Neuronal stem cell (in vitro differentiated cells): ENCODE data around the gene KCNQ1.

ENCODE experiments used
- DNase-seq: peaks from one replicate; pipeline ENCODE4 v3.0.0-alpha.2; 2013; ENCODE audit warnings: low spot score
- H2AFZ ChIP-seq: one replicate; pipeline ENCODE4 v1.6.1; 2013; ENCODE audit warnings: mild to moderate bottlenecking, low read length, inconsistent platforms
- H2AK5ac ChIP-seq: 2 replicates; pipeline ENCODE4 v1.6.1; 2013; ENCODE audit warnings: low read depth, mild to moderate bottlenecking, inconsistent platforms, low read length, moderate library complexity, mixed read lengths
- H2BK120ac ChIP-seq: 2 replicates; pipeline ENCODE4 v1.6.1; 2013; ENCODE audit warnings: low read depth, mild to moderate bottlenecking, inconsistent platforms, low read length, moderate library complexity, mixed read lengths
- H2BK12ac ChIP-seq: one replicate; pipeline ENCODE4 v1.6.1; 2013; ENCODE audit warnings: low read length, inconsistent platforms
- H2BK15ac ChIP-seq: 2 replicates; pipeline ENCODE4 v1.6.1; 2013; ENCODE audit warnings: mild to moderate bottlenecking, low read length, inconsistent platforms, mixed read lengths
- H2BK5ac ChIP-seq: one replicate; pipeline ENCODE4 v1.6.1; 2013; ENCODE audit warnings: inconsistent platforms, mild to moderate bottlenecking, low read length, moderate library complexity
- H3K14ac ChIP-seq: one replicate; pipeline ENCODE4 v1.6.1; 2013; ENCODE audit warnings: low read length, inconsistent platforms
- H3K18ac ChIP-seq: 2 replicates; pipeline ENCODE4 v1.6.1; 2013; ENCODE audit warnings: low read length, inconsistent platforms
- H3K23ac ChIP-seq: 2 replicates; pipeline ENCODE4 v1.6.1; 2013; ENCODE audit warnings: low read depth, mild to moderate bottlenecking, mixed read lengths, low read length, inconsistent platforms; ENCODE audit not compliant: poor library complexity
- H3K27ac ChIP-seq: replicated peaks from 3 replicates; pipeline ENCODE4 v1.5.1; 2013; ENCODE audit warnings: low read length, inconsistent platforms
- H3K27me3 ChIP-seq, 3 experiments: 2 replicates each; pipeline ENCODE4 v1.6.1; 2013; ENCODE audit warnings: low read length in 3 of 3, mild to moderate bottlenecking in 2 of 3, inconsistent platforms in 1 of 3, low read depth in 1 of 3, mixed read lengths in 1 of 3, moderate library complexity in 1 of 3; ENCODE audit not compliant: control insufficient read depth in 3 of 3, insufficient read depth in 3 of 3
- H3K36me3 ChIP-seq, 2 donors: replicated peaks in 1 of 2; 2 replicates each; pipeline ENCODE4 v1.6.1; 2013; ENCODE audit warnings: low read length in 2 of 2; ENCODE audit not compliant: control insufficient read depth in 2 of 2, insufficient read depth in 2 of 2
- H3K4ac ChIP-seq: 2 replicates; pipeline ENCODE4 v1.6.1; 2013; ENCODE audit warnings: inconsistent platforms, mild to moderate bottlenecking, low read length, moderate library complexity
- H3K4me1 ChIP-seq, 2 donors: 1 replicate in 1 of 2; 2 replicates in 1 of 2; pipeline ENCODE4 v1.6.1; 2013; ENCODE audit warnings: low read length in 2 of 2, low read depth in 1 of 2; ENCODE audit not compliant: control insufficient read depth in 2 of 2, insufficient read depth in 1 of 2
- H3K4me2 ChIP-seq: one replicate; pipeline ENCODE4 v1.6.1; 2013; ENCODE audit warnings: mild to moderate bottlenecking, low read length, inconsistent platforms; ENCODE audit not compliant: insufficient read depth, poor library complexity, severe bottlenecking
- H3K4me3 ChIP-seq, 2 donors: 2 replicates each; pipeline ENCODE4 v1.5.1; 2013; ENCODE audit warnings: low read length in 2 of 2, mild to moderate bottlenecking in 2 of 2, inconsistent platforms in 1 of 2, moderate library complexity in 1 of 2
- H3K79me1 ChIP-seq: one replicate; pipeline ENCODE4 v1.6.1; 2013; ENCODE audit warnings: low read depth, mild to moderate bottlenecking, inconsistent platforms, low read length, moderate library complexity
- H3K9ac ChIP-seq: one replicate; pipeline ENCODE4 v1.6.1; 2013; ENCODE audit warnings: mild to moderate bottlenecking, low read depth, low read length, inconsistent platforms; ENCODE audit not compliant: poor library complexity
- H3K9me3 ChIP-seq, 2 donors: replicated peaks in 1 of 2; 2 replicates each; pipeline versions ENCODE3 to v1.6.1; 2013; ENCODE audit warnings: low read length in 2 of 2, mild to moderate bottlenecking in 2 of 2, inconsistent platforms in 1 of 2, low read depth in 1 of 2, mixed read lengths in 1 of 2, moderate library complexity in 1 of 2; ENCODE audit not compliant: control insufficient read depth in 2 of 2, insufficient read depth in 1 of 2
- H4K8ac ChIP-seq: one replicate; pipeline ENCODE4 v1.6.1; 2013; ENCODE audit warnings: low read depth, mild to moderate bottlenecking, inconsistent platforms, low read length, moderate library complexity
- H4K91ac ChIP-seq: one replicate; pipeline ENCODE4 v1.6.1; 2013; ENCODE audit warnings: low read length, low read depth, mild to moderate bottlenecking, inconsistent platforms; ENCODE audit not compliant: poor library complexity
- WGBS, 2 donors: extraction: QIAGEN DNeasy Blood & Tissue Kit; methylation state at CpG; one replicate each; pipeline ENCODE4 v1.1.7; 2013; ENCODE audit warnings: missing lambda C conversion rate in 2 of 2, mixed read lengths in 1 of 2; ENCODE audit not compliant: insufficient read length in 2 of 2, insufficient replicate concordance in 1 of 2; ENCODE audit errors: extremely low coverage in 2 of 2; 5-methylcytosine and 5-hydroxymethylcytosine counted together

Gene KCNQ1

GRCh38 chr11:2816523-2816922 is 371.7 kb downstream of the KCNQ1 start:
- DNase-seq: no peak
- Histone ChIP-seq H3K27me3 (no peaks in the 10 kb centered on the region), H3K4ac (no peak overlapping the region), H3K27ac (no peak overlapping the region), H3K36me3 (no peaks in the 10 kb centered on the region), H3K4me3 (no peak overlapping the region), H4K8ac (no peak overlapping the region), H3K79me1 (no peaks in the 10 kb centered on the region), H2BK120ac (no peak overlapping the region), H2BK12ac (no peak overlapping the region), H3K23ac (no peak overlapping the region), H2BK5ac (no peak overlapping the region), H2AFZ (no peak overlapping the region), H2AK5ac (no peak overlapping the region), H3K18ac (peak overlapping the region; percentile 49), H3K9me3 (peaks cover 0 to 20% of the 10 kb centered on the region in 2 donors), H3K14ac (no peak overlapping the region), H3K4me2 (no peak overlapping the region), H2BK15ac (no peak overlapping the region), H3K9ac (no peak overlapping the region), H4K91ac (no peak overlapping the region), H3K4me1 (peaks cover 2 to 7% of the 10 kb centered on the region in 2 donors)
- WGBS, 2 donors: no CpG with 5 or more reads among the region's 2 CpGs

- H3K4me3 ChIP-seq: no peak overlapping the region
- no peak overlapping the region for H3K23ac ChIP-seq
- H2AK5ac ChIP-seq: no peak overlapping the region
- no peak overlapping the region for H3K9ac ChIP-seq
- H4K91ac ChIP-seq: no peak overlapping the region
- no peak overlapping the region for H3K27ac ChIP-seq
- H4K8ac ChIP-seq: no peak overlapping the region
- DNase-seq: no peak
- no CpG with 5 or more reads among the region's 15 CpGs for WGBS, 2 donors
- H2BK12ac ChIP-seq: no peak overlapping the region
- H3K9me3 ChIP-seq: peaks cover 0 to 20% of the 10 kb centered on the region in 2 donors
- peaks cover 2 to 7% of the 10 kb centered on the region in 2 donors for H3K4me1 ChIP-seq
- no peak overlapping the region for H3K4ac ChIP-seq
- H2AFZ ChIP-seq: no peak overlapping the region
- H3K14ac ChIP-seq: no peak overlapping the region
- H3K4me2 ChIP-seq: no peak overlapping the region
- H2BK5ac ChIP-seq: no peak overlapping the region
- H2BK120ac ChIP-seq: no peak overlapping the region
- H3K79me1 ChIP-seq: no peaks in the 10 kb centered on the region
- H3K27me3 ChIP-seq: no peaks in the 10 kb centered on the region
- no peak overlapping the region for H2BK15ac ChIP-seq
- peak overlapping the region; percentile 49 for H3K18ac ChIP-seq
- H3K36me3 ChIP-seq: no peaks in the 10 kb centered on the region
Observed at GRCh38 chr11:2816941-2817421, 372.2 kb downstream of the KCNQ1 start.

GRCh38 chr11:2817431-2817830 is 372.6 kb downstream of the KCNQ1 start:
- H3K27ac ChIP-seq: no peak overlapping the region
- no peak overlapping the region for H2BK12ac ChIP-seq
- H2AK5ac ChIP-seq: no peak overlapping the region
- H2BK5ac ChIP-seq: no peak overlapping the region
- H4K91ac ChIP-seq: no peak overlapping the region
- H3K4me1 ChIP-seq: peaks cover 2 to 4% of the 10 kb centered on the region in 2 donors
- H3K4ac ChIP-seq: no peak overlapping the region
- H2AFZ ChIP-seq: no peak overlapping the region
- H3K23ac ChIP-seq: no peak overlapping the region
- H2BK120ac ChIP-seq: no peak overlapping the region
- no CpG with 5 or more reads among the region's 6 CpGs for WGBS, 2 donors
- no peak overlapping the region for H3K4me3 ChIP-seq
- H4K8ac ChIP-seq: no peak overlapping the region
- H3K4me2 ChIP-seq: no peak overlapping the region
- no peak overlapping the region for H3K14ac ChIP-seq
- H3K79me1 ChIP-seq: no peaks in the 10 kb centered on the region
- no peak overlapping the region for H3K18ac ChIP-seq
- H3K36me3 ChIP-seq: no peaks in the 10 kb centered on the region
- H2BK15ac ChIP-seq: no peak overlapping the region
- DNase-seq: no peak
- H3K27me3 ChIP-seq: no peaks in the 10 kb centered on the region
- H3K9ac ChIP-seq: no peak overlapping the region
- H3K9me3 ChIP-seq: peaks cover 1 to 20% of the 10 kb centered on the region in 2 donors

- Histone ChIP-seq H3K36me3 (no peaks in the 10 kb centered on the region), H3K27me3 (no peaks in the 10 kb centered on the region), H3K4me2 (no peak overlapping the region), H2BK5ac (no peak overlapping the region), H3K18ac (no peak overlapping the region), H3K4me1 (peaks cover 2 to 4% of the 10 kb centered on the region in 2 donors), H3K9ac (peak overlapping the region; percentile 12), H2AK5ac (no peak overlapping the region), H2BK15ac (no peak overlapping the region), H3K79me1 (no peaks in the 10 kb centered on the region), H2AFZ (no peak overlapping the region), H4K91ac (no peak overlapping the region), H3K9me3 (peaks cover 4 to 20% of the 10 kb centered on the region in 2 donors), H2BK12ac (no peak overlapping the region), H2BK120ac (no peak overlapping the region), H3K27ac (no peak overlapping the region), H3K14ac (no peak overlapping the region), H3K4me3 (no peak overlapping the region), H3K23ac (no peak overlapping the region), H3K4ac (no peak overlapping the region), H4K8ac (no peak overlapping the region)
- WGBS, 2 donors: no CpG with 5 or more reads among the region's 6 CpGs
- no peak for DNase-seq
Observed at GRCh38 chr11:2818021-2818420, 373.2 kb downstream of the KCNQ1 start.
